Mesothelial cell of epicardium (in vitro differentiated cells): ENCODE measurements around the gene HSP90AB1. TPM values are rescaled to one million over a fixed set of nuclear protein-coding genes. Genes with fewer than 3 reads are reported as not detected.

Experiments
- DNase-seq, 2 experiments: peaks; one replicate each; pipeline ENCODE4 v3.0.0; 2021; ENCODE audit warnings: low spot score in 2 of 2; ENCODE audit not compliant: unreplicated experiment in 2 of 2
- H3K27ac Mint-ChIP-seq: 2 replicates; pipeline ENCODE4 v1.8.0; 2021; ENCODE audit warnings: mixed read lengths
- H3K27me3 Mint-ChIP-seq: 2 replicates; pipeline ENCODE4 v1.8.0; 2021; ENCODE audit warnings: low read depth, mixed read lengths
- H3K36me3 Mint-ChIP-seq: 2 replicates; pipeline ENCODE4 v1.8.0; 2021; ENCODE audit warnings: mixed read lengths
- H3K4me1 Mint-ChIP-seq: 2 replicates; pipeline ENCODE4 v1.8.0; 2021; ENCODE audit warnings: mixed read lengths
- H3K4me3 Mint-ChIP-seq: 2 replicates; pipeline ENCODE4 v1.8.0; 2021; ENCODE audit warnings: mild to moderate bottlenecking, moderate library complexity, mixed read lengths
- H3K9me3 Mint-ChIP-seq: 2 replicates; pipeline ENCODE4 v1.8.0; 2021; ENCODE audit warnings: mixed read lengths
- CTCF ChIP-seq: fragments of 200-600 bp; sonication (generic); IDR thresholded peaks from one replicate; pipeline ENCODE4 v1.5.0; 2021; ENCODE audit warnings: antibody characterized with exemption; ENCODE audit not compliant: unreplicated experiment
- total RNA-seq: library from RNA; stranded (reverse); gene quantifications from 3 replicates; pipeline ENCODE4 v1.2.1, GENCODE V29; 2021

HSP90AB1 gene
- total RNA-seq, 1 donor from 2014 or later = 992 TPM

GRCh38 chr6:44298055-44298803 is 51.3 kb downstream of the HSP90AB1 start:
- peak overlapping the region; percentile 54 for H3K4me3 Mint-ChIP-seq
- no peaks in the 10 kb centered on the region for H3K9me3 Mint-ChIP-seq
- H3K4me1 Mint-ChIP-seq = peaks cover 5% of the 10 kb centered on the region
- no peak overlapping the region for H3K27ac Mint-ChIP-seq
- TF ChIP-seq CTCF = no peak
- H3K36me3 Mint-ChIP-seq = peaks cover 18% of the 10 kb centered on the region
- peaks cover 56% of the 10 kb centered on the region for H3K27me3 Mint-ChIP-seq
- no peak for DNase-seq

GRCh38 chr6:44298864-44299263 is 52.0 kb downstream of the HSP90AB1 start:
- Mint-ChIP-seq H3K27ac (peak overlapping the region; percentile 5), H3K9me3 (no peaks in the 10 kb centered on the region), H3K4me3 (peak overlapping the region; percentile 20)

GRCh38 chr6:44300292-44300823 is 53.5 kb downstream of the HSP90AB1 start:
- DNase-seq = no peak
- no peaks in the 10 kb centered on the region for H3K9me3 Mint-ChIP-seq
- no peak overlapping the region for H3K4me3 Mint-ChIP-seq
- H3K27ac Mint-ChIP-seq = no peak overlapping the region
- H3K4me1 Mint-ChIP-seq = peaks cover 5% of the 10 kb centered on the region
- H3K27me3 Mint-ChIP-seq = peaks cover 35% of the 10 kb centered on the region
- TF ChIP-seq CTCF = no peak
- H3K36me3 Mint-ChIP-seq = peaks cover 23% of the 10 kb centered on the region

More at GRCh38 chr6:44298864-44299263, 52.0 kb downstream of the HSP90AB1 start:
- Mint-ChIP-seq H3K4me1 (peaks cover 5% of the 10 kb centered on the region), H3K27me3 (peaks cover 50% of the 10 kb centered on the region), H3K36me3 (peaks cover 23% of the 10 kb centered on the region)
- DNase-seq = no peak
- TF ChIP-seq CTCF = no peak

- no peak for DNase-seq
- H3K27ac Mint-ChIP-seq = no peak overlapping the region
- H3K9me3 Mint-ChIP-seq = no peaks in the 10 kb centered on the region
- peaks cover 23% of the 10 kb centered on the region for H3K36me3 Mint-ChIP-seq
- no peak for TF ChIP-seq CTCF
- no peak overlapping the region for H3K4me3 Mint-ChIP-seq
- H3K4me1 Mint-ChIP-seq = peaks cover 5% of the 10 kb centered on the region
- peaks cover 29% of the 10 kb centered on the region for H3K27me3 Mint-ChIP-seq
Measured at GRCh38 chr6:44301106-44301505, 54.2 kb downstream of the HSP90AB1 start.

GRCh38 chr6:44301782-44302564 is 55.1 kb downstream of the HSP90AB1 start:
- no peak for TF ChIP-seq CTCF
- Mint-ChIP-seq H3K4me1 (peaks cover 3% of the 10 kb centered on the region), H3K36me3 (peaks cover 23% of the 10 kb centered on the region), H3K27ac (no peak overlapping the region), H3K27me3 (peaks cover 20% of the 10 kb centered on the region), H3K9me3 (no peaks in the 10 kb centered on the region), H3K4me3 (no peak overlapping the region)
- DNase-seq = no peak
